Astrocyte (in vitro differentiated cells and primary cell): ENCODE data around the gene CNMD. TPM values are rescaled to one million over a fixed set of nuclear protein-coding genes. Genes with fewer than 3 reads are reported as not detected.

Source experiments
- DNase-seq: peaks from one replicate; pipeline ENCODE4 v3.0.0-alpha.2; 2010; ENCODE audit warnings: low read depth
- FAIRE-seq: peaks from 2 replicates; lab custom pipeline; 2011; peaks lifted over from hg19 to GRCh38; lab: Jason Lieb, UNC
- H2AFZ ChIP-seq: 2 replicates; pipeline ENCODE4 v1.6.0; 2012; ENCODE audit warnings: low read depth, low read length, inconsistent platforms
- H3K27ac ChIP-seq: 2 replicates; pipeline ENCODE4 v1.5.1; 2011; ENCODE audit warnings: low read depth, low read length, inconsistent platforms
- H3K27me3 ChIP-seq: 2 replicates; pipeline ENCODE4 v1.6.0; 2011; ENCODE audit warnings: low read length, inconsistent platforms; ENCODE audit not compliant: insufficient read depth
- H3K36me3 ChIP-seq: 2 replicates; pipeline ENCODE4 v1.5.1; 2011; ENCODE audit warnings: low read length, inconsistent platforms; ENCODE audit not compliant: insufficient read depth
- H3K4me1 ChIP-seq: 2 replicates; pipeline ENCODE4 v1.5.1; 2011; ENCODE audit warnings: low read length, inconsistent platforms; ENCODE audit not compliant: insufficient read depth
- H3K4me2 ChIP-seq: 2 replicates; pipeline ENCODE4 v1.6.0; 2012; ENCODE audit warnings: low read length, inconsistent platforms
- H3K4me3 ChIP-seq: 2 replicates; pipeline ENCODE4 v1.5.1; 2011; ENCODE audit warnings: low read depth, mild to moderate bottlenecking, low read length, inconsistent platforms; ENCODE audit not compliant: insufficient read depth
- H3K79me2 ChIP-seq: 2 replicates; pipeline ENCODE4 v1.6.0; 2012; ENCODE audit warnings: mild to moderate bottlenecking, low read length, inconsistent platforms; ENCODE audit not compliant: insufficient read depth
- H3K9ac ChIP-seq: 2 replicates; pipeline ENCODE4 v1.6.0; 2012; ENCODE audit warnings: mild to moderate bottlenecking, low read length, inconsistent platforms
- H3K9me3 ChIP-seq: 2 replicates; pipeline ENCODE4 v1.5.1; 2012; ENCODE audit warnings: low read depth, mild to moderate bottlenecking, low read length, inconsistent platforms; ENCODE audit not compliant: insufficient read depth
- H4K20me1 ChIP-seq: 2 replicates; pipeline ENCODE4 v1.6.0; 2012; ENCODE audit warnings: low read length, inconsistent platforms; ENCODE audit not compliant: insufficient read depth
- H3K27ac Mint-ChIP-seq: one replicate; pipeline ENCODE4 v1.8.0; 2021; ENCODE audit warnings: mild to moderate bottlenecking, mixed read lengths; ENCODE audit not compliant: unreplicated experiment
- H3K27me3 Mint-ChIP-seq: one replicate; pipeline ENCODE4 v1.8.0; 2021; ENCODE audit warnings: low read depth, mixed read lengths; ENCODE audit not compliant: unreplicated experiment
- H3K36me3 Mint-ChIP-seq: one replicate; pipeline ENCODE4 v1.8.0; 2021; ENCODE audit warnings: low read depth, mixed read lengths; ENCODE audit not compliant: unreplicated experiment
- H3K4me1 Mint-ChIP-seq: one replicate; pipeline ENCODE4 v1.8.0; 2021; ENCODE audit warnings: low read depth, mixed read lengths; ENCODE audit not compliant: unreplicated experiment
- H3K4me3 Mint-ChIP-seq: one replicate; pipeline ENCODE4 v1.8.0; 2021; ENCODE audit warnings: mild to moderate bottlenecking, moderate library complexity, mixed read lengths; ENCODE audit not compliant: unreplicated experiment
- H3K9me3 Mint-ChIP-seq: one replicate; pipeline ENCODE4 v1.8.0; 2021; ENCODE audit warnings: mild to moderate bottlenecking, mixed read lengths; ENCODE audit not compliant: unreplicated experiment
- EZH2 ChIP-seq: IDR thresholded peaks from 2 replicates; pipeline ENCODE4 v1.6.1; 2012; ENCODE audit warnings: mild to moderate bottlenecking, low read length, inconsistent platforms; ENCODE audit not compliant: insufficient read depth
- total RNA-seq: library from RNA; stranded (reverse); gene quantifications from 2 replicates; pipeline ENCODE4 v1.2.1, GENCODE V29; 2021
- TF ChIP-seq, protein P1 (sequence below): IDR thresholded peaks from 2 replicates; pipeline ENCODE4 v1.5.1; 2011; ENCODE audit warnings: low read depth, mild to moderate bottlenecking, inconsistent platforms, low read length, moderate library complexity; ENCODE audit not compliant: insufficient read depth

Gene CNMD
- total RNA-seq, 1 donor from 2014 or later: not detected

GRCh38 chr13:52746141-52746540 is 6.5 kb upstream of the CNMD start:
- no peak overlapping the region for H3K27ac ChIP-seq
- no peaks in the 10 kb centered on the region for H3K36me3 ChIP-seq
- FAIRE-seq: no peak
- peaks cover 8% of the 10 kb centered on the region for H3K9me3 Mint-ChIP-seq
- peaks cover 3% of the 10 kb centered on the region for H3K36me3 Mint-ChIP-seq
- H3K9me3 ChIP-seq: no peaks in the 10 kb centered on the region
- TF ChIP-seq, protein P1, sequence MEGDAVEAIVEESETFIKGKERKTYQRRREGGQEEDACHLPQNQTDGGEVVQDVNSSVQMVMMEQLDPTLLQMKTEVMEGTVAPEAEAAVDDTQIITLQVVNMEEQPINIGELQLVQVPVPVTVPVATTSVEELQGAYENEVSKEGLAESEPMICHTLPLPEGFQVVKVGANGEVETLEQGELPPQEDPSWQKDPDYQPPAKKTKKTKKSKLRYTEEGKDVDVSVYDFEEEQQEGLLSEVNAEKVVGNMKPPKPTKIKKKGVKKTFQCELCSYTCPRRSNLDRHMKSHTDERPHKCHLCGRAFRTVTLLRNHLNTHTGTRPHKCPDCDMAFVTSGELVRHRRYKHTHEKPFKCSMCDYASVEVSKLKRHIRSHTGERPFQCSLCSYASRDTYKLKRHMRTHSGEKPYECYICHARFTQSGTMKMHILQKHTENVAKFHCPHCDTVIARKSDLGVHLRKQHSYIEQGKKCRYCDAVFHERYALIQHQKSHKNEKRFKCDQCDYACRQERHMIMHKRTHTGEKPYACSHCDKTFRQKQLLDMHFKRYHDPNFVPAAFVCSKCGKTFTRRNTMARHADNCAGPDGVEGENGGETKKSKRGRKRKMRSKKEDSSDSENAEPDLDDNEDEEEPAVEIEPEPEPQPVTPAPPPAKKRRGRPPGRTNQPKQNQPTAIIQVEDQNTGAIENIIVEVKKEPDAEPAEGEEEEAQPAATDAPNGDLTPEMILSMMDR: no peak
- TF ChIP-seq EZH2: no peak
- no peak overlapping the region for H3K4me3 Mint-ChIP-seq
- H3K4me3 ChIP-seq: no peak overlapping the region
- DNase-seq: no peak
- no peaks in the 10 kb centered on the region for H3K79me2 ChIP-seq
- H4K20me1 ChIP-seq: no peaks in the 10 kb centered on the region
- peaks cover 12% of the 10 kb centered on the region for H3K27me3 Mint-ChIP-seq
- H3K27me3 ChIP-seq: peaks cover 6% of the 10 kb centered on the region
- no peak overlapping the region for H3K9ac ChIP-seq
- H3K4me1 Mint-ChIP-seq: no peaks in the 10 kb centered on the region
- no peaks in the 10 kb centered on the region for H3K4me1 ChIP-seq
- no peak overlapping the region for H2AFZ ChIP-seq
- no peak overlapping the region for H3K27ac Mint-ChIP-seq
- H3K4me2 ChIP-seq: no peak overlapping the region

DNA sequence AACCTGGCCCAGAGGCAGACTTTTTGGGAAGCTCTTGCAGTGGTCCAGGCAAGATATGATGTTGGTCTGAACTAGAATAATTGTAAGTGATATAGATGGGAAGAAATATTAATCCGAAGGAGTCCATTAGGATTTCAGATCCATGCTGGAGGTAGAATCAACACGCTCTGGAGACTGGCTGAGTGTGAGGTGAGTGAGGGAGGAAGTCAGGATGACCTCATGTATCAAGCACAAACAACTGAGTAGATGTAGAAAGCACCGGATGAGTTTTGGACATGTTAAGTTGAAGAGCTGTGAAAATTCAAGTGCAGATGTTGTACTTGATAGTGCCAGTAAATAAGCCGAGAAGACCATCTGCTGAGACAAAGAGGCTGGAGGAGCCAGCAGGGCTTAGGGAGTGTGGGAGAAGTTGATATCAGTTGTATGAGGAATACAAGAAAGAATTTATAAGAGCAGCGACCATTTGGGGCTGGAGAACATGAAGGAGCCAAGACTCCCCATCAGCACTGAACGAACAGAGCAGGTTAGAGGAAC is 5.3 kb upstream of the CNMD start:
- Mint-ChIP-seq H3K27me3 (peaks cover 23% of the 10 kb centered on the region), H3K4me1 (no peaks in the 10 kb centered on the region), H3K9me3 (peaks cover 11% of the 10 kb centered on the region), H3K27ac (no peak overlapping the region), H3K36me3 (peaks cover 3% of the 10 kb centered on the region), H3K4me3 (no peak overlapping the region)
- Histone ChIP-seq H3K9me3 (no peaks in the 10 kb centered on the region), H4K20me1 (no peaks in the 10 kb centered on the region), H3K4me2 (no peak overlapping the region), H3K27me3 (peaks cover 16% of the 10 kb centered on the region), H3K79me2 (no peaks in the 10 kb centered on the region), H3K4me3 (no peak overlapping the region), H3K36me3 (no peaks in the 10 kb centered on the region), H2AFZ (no peak overlapping the region), H3K27ac (no peak overlapping the region), H3K4me1 (no peaks in the 10 kb centered on the region), H3K9ac (no peak overlapping the region)
- FAIRE-seq (no peak), DNase-seq (no peak)
- no peak for TF ChIP-seq EZH2
- TF ChIP-seq, protein P1: no peak

- Mint-ChIP-seq H3K4me1 (no peaks in the 10 kb centered on the region), H3K36me3 (peaks cover 3% of the 10 kb centered on the region), H3K27me3 (peaks cover 23% of the 10 kb centered on the region), H3K27ac (no peak overlapping the region), H3K9me3 (peaks cover 13% of the 10 kb centered on the region), H3K4me3 (no peak overlapping the region)
- DNase-seq (no peak), FAIRE-seq (no peak)
- TF ChIP-seq, protein P1: no peak
- no peak for TF ChIP-seq EZH2
- no peak overlapping the region for H3K27ac ChIP-seq
- H3K4me2 ChIP-seq: no peak overlapping the region
- no peaks in the 10 kb centered on the region for H3K36me3 ChIP-seq
- no peak overlapping the region for H3K4me3 ChIP-seq
- no peaks in the 10 kb centered on the region for H3K79me2 ChIP-seq
- H3K9ac ChIP-seq: no peak overlapping the region
- peaks cover 4% of the 10 kb centered on the region for H3K4me1 ChIP-seq
- H3K27me3 ChIP-seq: peaks cover 24% of the 10 kb centered on the region
- no peaks in the 10 kb centered on the region for H4K20me1 ChIP-seq
- H2AFZ ChIP-seq: no peak overlapping the region
- H3K9me3 ChIP-seq: no peaks in the 10 kb centered on the region
These were observed 4.4 kb upstream of the CNMD start for GRCh38 chr13:52743988-52744387.
